ENCODE data around the gene RBM33. TPM values are rescaled to one million over a fixed set of nuclear protein-coding genes. Genes with fewer than 3 reads are reported as not detected.

Gene RBM33
- polyA plus RNA-seq, 2 of the 4 experiments (the other 2 are of a cell fraction) = 21.7 to 21.9 TPM

GRCh38 chr7:155752756-155753445 is 108.4 kb downstream of the RBM33 start:
- ATAC-seq (no peak), FAIRE-seq (no peak), DNase-seq (ENCODE audit: low read depth in 1 of 2, low spot score in 1 of 2) (no peak)
- POLR2A ChIA-PET = no interaction called here
- H3K27ac ChIP-seq = no peak overlapping the region
- CTCF ChIA-PET = interaction anchor here (0.9 kb wide), 1 partner anchor 15 kb away, joined by 3 read pairs; no protein-coding TSS in a partner anchor
- no peak overlapping the region for H3K4me2 ChIP-seq
- no peaks in the 10 kb centered on the region; the same call in 2 of the 3 replicates for H3K4me1 ChIP-seq
- H3K4me3 ChIP-seq = no peak overlapping the region
- H3K9me3 ChIP-seq = no peaks in the 10 kb centered on the region
- TF ChIP-seq KDM1A (IDR thresholded peaks at IDR 0.05; ENCODE audit: low read depth) = no peak
- TF ChIP-seq POLR2AphosphoS2 (conservative IDR thresholded peaks at IDR 0.05; ENCODE audit: low read length) = no peak
- no peak for TF ChIP-seq HDAC2 (IDR thresholded peaks at IDR 0.05)
- 94% methylated on average over 9 of the region's 9 CpGs for WGBS (ENCODE audit: missing lambda C conversion rate)

GRCh38 chr7:155753446-155753965 is 109.0 kb downstream of the RBM33 start:
- FAIRE-seq = no peak
- CTCF ChIA-PET = interaction anchor here (0.6 to 1.1 kb wide), 4 partner anchors 15 to 1755 kb away, joined by 3 to 6 read pairs (median 3); no protein-coding TSS in a partner anchor

GRCh38 chr7:155754165-155754564 is 109.7 kb downstream of the RBM33 start:
- Histone ChIP-seq H3K4me2 (no peak overlapping the region), H3K27ac (no peak overlapping the region), H3K4me1 (no peaks in the 10 kb centered on the region; the same call in 2 of the 3 replicates), H3K4me3 (no peak overlapping the region), H3K9me3 (no peaks in the 10 kb centered on the region)
- ATAC-seq = peak in 1 of 2 experiments; percentile 38; a peak in 3 of 6 replicates
- ChIA-PET CTCF (interaction anchor here (0.9 to 1.1 kb wide), 3 partner anchors 14 to 341 kb away, joined by 3 to 6 read pairs (median 3); no protein-coding TSS in a partner anchor), POLR2A (no interaction called here)
- TF ChIP-seq KDM5A (IDR thresholded peaks at IDR 0.05) = no peak
- no peak for TF ChIP-seq BCL3 (IDR thresholded peaks at IDR 0.05)
- TF ChIP-seq GATA3 (IDR thresholded peaks at IDR 0.05; ENCODE audit: borderline replicate concordance) = no peak
- TF ChIP-seq REST (IDR thresholded peaks at IDR 0.05) = no peak
- TF ChIP-seq BHLHE40 (IDR thresholded peaks at IDR 0.05; ENCODE audit: low read depth, low read length) = no peak
- TF ChIP-seq HOXB13 (CRISPR knock-in tag; IDR thresholded peaks at IDR 0.05; ENCODE audit: low read depth) = no peak
- no peak for TF ChIP-seq PBX3 (IDR thresholded peaks at IDR 0.05)
- no peak for TF ChIP-seq TP53 (CRISPR knock-in tag; IDR thresholded peaks at IDR 0.05)
- TF ChIP-seq RARB (CRISPR knock-in tag; IDR thresholded peaks at IDR 0.05) = no peak
- TF ChIP-seq ESRRA (IDR thresholded peaks at IDR 0.05; ENCODE audit: borderline replicate concordance, low read length) = no peak
- no peak for TF ChIP-seq MAZ (IDR thresholded peaks at IDR 0.05; ENCODE audit: borderline replicate concordance, low read depth, low read length)
- no peak for FAIRE-seq
- DNase-seq (ENCODE audit: low read depth in 1 of 2, low spot score in 1 of 2) = no peak

More at GRCh38 chr7:155753446-155753965, 109.0 kb downstream of the RBM33 start:
- Histone ChIP-seq H3K4me3 (no peak overlapping the region), H3K4me2 (no peak overlapping the region), H3K9me3 (no peaks in the 10 kb centered on the region), H3K4me1 (no peaks in the 10 kb centered on the region; the same call in 2 of the 3 replicates), H3K27ac (no peak overlapping the region)
- ATAC-seq (no peak), DNase-seq (ENCODE audit: low read depth in 1 of 2, low spot score in 1 of 2) (no peak)
- no peak for TF ChIP-seq ZNF302 (CRISPR knock-in tag; IDR thresholded peaks at IDR 0.05)
- TF ChIP-seq SMC3 (IDR thresholded peaks at IDR 0.05) = no peak
- TF ChIP-seq FOXS1 (CRISPR knock-in tag; IDR thresholded peaks at IDR 0.05) = no peak
- no peak for TF ChIP-seq HOXA7 (CRISPR knock-in tag; IDR thresholded peaks at IDR 0.05)
- TF ChIP-seq HDAC2 (IDR thresholded peaks at IDR 0.05) = no peak
- no peak for TF ChIP-seq NR3C1 (IDR thresholded peaks at IDR 0.05)
- no peak for TF ChIP-seq RCOR1 (IDR thresholded peaks at IDR 0.05; ENCODE audit: low read depth, low read length)
- TF ChIP-seq GATA3 (IDR thresholded peaks at IDR 0.05; ENCODE audit: borderline replicate concordance) = no peak
- TF ChIP-seq NFE2L2 (conservative IDR thresholded peaks at IDR 0.05; ENCODE audit: low read length) = no peak
- TF ChIP-seq CHD2 (IDR thresholded peaks at IDR 0.05; ENCODE audit: low read length, partially characterized antibody) = no peak
- POLR2A ChIA-PET = no interaction called here
- WGBS (ENCODE audit: missing lambda C conversion rate) = 90% methylated on average over 10 of the region's 10 CpGs

Measured in A549 (cell line).